HG03175 (cell line): ENCODE measurements around the gene PORCN.
"Not testable (repeated sequence)": the region's sequence is repeated elsewhere in the genome, so short reads cannot be mapped to it uniquely, and the experiment has no call there.

Source experiments
- ATAC-seq: cut with Tn5 transposase; IDR thresholded peaks from one replicate; pipeline ENCODE4 v1.9.1; 2021; ENCODE audit warnings: mild to moderate bottlenecking, moderate library complexity; ENCODE audit not compliant: unreplicated experiment

The PORCN gene

DNA sequence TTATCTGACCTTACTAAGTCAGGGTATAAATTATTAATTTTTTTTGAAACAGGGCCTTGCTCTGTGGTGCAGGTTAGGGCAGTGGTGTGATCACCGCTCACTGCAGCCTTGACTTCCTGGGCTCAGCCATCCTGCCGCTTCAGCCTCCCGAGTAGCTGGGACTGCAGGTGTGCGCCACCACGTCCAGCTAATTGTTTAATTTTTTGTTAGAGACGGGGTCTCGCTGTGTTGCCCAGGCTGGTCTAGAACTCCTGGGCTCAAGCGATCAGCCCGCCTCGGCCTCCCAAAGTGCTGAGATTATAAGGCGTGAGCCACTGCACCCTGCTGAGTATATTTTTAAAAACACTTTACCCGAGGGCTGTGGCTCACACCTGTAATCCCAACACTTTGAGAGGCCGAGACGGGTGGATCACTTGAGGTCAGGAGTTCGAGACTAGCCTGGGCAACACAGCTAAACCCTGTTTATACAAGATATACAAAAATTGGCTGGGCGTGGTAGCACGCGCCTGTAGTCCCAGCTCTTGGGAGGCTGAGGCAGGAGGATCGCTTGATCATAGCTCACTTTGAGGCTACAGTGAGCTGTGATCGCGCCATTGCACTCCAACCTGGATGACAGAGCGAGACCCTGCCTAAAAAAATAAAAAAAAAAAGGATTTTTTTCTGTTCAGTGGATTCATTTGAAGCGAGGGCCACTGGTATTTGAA, 30.0 kb downstream of the PORCN start:
- no peak for ATAC-seq

- ATAC-seq = peak; percentile 79
Observed at GRCh38 chrX:48539345-48540027, 30.7 kb downstream of the PORCN start, which contains the start of gene TBC1D25. TSS of gene TBC1D25 (plus strand) at chrX:48539714. CDS start at chrX:48539798, 84 bp downstream.

GRCh38 chrX:48540028-48540375, 31.2 kb downstream of the PORCN start:
- ATAC-seq = peak; percentile 29

- ATAC-seq = no peak
Observed at GRCh38 chrX:48540480-48540879, 31.7 kb downstream of the PORCN start.

DNA sequence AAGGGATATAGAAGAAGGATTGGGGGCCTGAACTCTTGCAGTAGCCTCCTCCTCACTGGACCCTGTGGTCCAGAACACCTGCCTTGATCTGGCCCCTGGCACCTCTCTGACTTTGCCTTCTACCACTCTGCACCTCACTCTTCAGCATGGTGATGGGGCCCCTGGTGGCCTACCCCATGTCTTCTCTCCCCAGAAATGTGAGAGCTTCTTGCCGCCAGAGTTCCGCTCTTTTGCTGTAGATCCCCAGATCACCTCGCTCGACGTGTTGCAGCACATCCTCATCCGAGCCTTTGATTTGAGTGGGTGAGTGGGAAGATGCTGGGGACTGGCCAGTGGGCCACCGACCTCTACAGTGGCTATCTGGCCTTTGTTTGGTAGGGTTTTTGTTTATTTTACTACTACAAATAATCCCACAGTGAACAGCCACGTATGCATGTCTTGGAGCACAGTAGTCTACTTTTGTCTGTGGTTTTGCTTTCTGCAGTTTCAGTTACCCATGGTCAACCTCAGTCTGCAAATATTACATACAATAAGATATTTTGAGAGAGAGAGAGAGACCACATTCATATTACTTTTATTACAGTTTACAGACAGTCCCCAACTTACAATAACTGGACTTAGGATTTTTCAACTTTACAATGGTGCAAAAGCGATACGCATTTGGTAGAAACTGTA, 32.5 kb downstream of the PORCN start:
- ATAC-seq = no peak

- no peak for ATAC-seq
Observed at GRCh38 chrX:48548871-48549270, 40.1 kb downstream of the PORCN start.

GRCh38 chrX:48555731-48556325, 47.0 kb downstream of the PORCN start:
- not testable (repeated sequence) for ATAC-seq

DNA sequence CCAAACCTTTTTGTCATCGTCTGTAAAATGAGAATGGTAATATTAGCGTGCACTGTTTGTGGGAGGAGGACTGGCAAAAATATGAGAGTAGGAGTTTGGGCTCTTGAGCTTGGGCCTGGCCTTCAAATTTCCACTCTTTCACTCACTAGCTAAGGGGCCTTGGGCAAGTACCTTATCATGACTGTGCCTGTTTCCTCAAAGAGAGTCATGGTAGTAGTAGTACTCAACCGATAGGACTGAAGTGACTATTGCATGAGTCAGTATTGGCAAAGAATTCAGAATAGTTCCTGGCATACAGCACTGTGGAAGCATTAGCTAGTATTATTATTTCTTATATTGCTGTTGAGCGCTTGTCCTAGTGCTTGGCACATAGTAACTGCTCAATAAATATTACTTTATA, 49.5 kb downstream of the PORCN start:
- ATAC-seq = no peak

GRCh38 chrX:48559636-48560035, 50.8 kb downstream of the PORCN start:
- ATAC-seq = no peak

DNA sequence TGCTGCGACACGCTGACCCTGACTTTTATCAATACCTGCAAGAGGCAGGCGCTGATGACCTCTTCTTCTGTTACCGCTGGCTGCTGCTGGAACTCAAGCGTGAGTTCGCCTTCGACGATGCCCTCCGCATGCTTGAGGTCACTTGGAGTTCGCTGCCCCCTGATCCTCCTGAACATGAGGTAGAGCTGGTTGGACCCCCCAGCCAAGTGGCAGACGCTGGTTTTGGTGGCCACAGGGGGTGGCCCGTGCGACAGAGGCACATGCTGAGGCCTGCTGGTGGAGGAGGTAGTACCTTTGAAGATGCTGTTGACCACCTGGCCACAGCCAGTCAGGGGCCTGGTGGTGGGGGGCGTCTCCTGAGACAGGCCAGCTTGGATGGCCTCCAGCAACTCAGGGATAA, 51.3 kb downstream of the PORCN start:
- ATAC-seq = no peak

DNA sequence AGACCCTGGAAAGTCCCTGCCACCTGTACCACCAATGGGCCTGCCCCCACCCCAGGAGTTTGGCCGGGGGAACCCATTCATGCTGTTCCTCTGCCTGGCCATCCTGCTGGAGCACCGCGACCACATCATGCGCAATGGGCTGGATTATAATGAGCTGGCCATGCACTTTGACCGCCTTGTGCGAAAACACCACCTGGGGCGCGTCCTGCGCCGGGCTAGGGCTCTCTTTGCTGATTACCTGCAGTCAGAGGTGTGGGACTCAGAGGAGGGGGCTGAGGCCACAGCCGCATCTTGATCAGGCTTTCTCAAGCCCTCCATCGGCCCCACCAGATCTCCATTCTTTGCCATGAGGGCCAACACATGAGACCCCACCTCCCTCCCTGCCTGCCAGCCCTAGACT, 51.9 kb downstream of the PORCN start:
- ATAC-seq = no peak

DNA sequence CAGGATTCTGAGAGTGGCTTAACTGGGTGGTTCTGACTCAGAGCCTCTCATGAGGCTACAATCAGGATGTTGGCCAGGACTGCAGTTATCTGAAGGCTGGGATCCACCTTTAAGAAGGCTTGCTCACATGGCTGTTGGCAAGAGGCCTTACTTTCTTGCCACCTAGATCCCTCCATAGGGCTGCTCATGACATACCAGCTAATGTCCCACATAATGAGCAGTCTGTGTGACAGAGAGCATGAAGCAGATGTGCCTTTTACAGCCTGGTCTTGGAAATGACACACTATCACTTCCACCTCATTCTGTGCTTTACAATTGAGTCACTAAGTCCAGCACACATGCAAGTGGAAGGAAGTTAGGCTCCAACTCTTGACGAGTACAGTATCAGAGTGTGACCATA, 61.2 kb downstream of the PORCN start:
- no peak for ATAC-seq
